Measurements from ENCODE around the gene HELQ. TPM values are rescaled to one million over a fixed set of nuclear protein-coding genes. Genes with fewer than 3 reads are reported as not detected.

The HELQ gene
- total RNA-seq, 2 donors from 2014 or later, result 16.1 to 18.2 TPM

GRCh38 chr4:83382850-83383249, 72.8 kb downstream of the HELQ start:
- peaks cover 6% of the 10 kb centered on the region for H3K4me1 Mint-ChIP-seq (ENCODE audit: low read depth)
- H3K9me3 Mint-ChIP-seq, result peaks cover 11 to 12% of the 10 kb centered on the region in 2 donors
- no peak overlapping the region for H3K4me3 Mint-ChIP-seq
- ATAC-seq (replicated peaks in 1 of 2) (no peak), DNase-seq (peak; percentile 10 to 13)
- H3K36me3 Mint-ChIP-seq (ENCODE audit: insufficient read depth in 2 of 2), result peaks cover 8 to 14% of the 10 kb centered on the region in 2 donors
- no peak overlapping the region for H3K27ac Mint-ChIP-seq
- no peaks in the 10 kb centered on the region for H3K27me3 Mint-ChIP-seq (ENCODE audit: low read depth)

- Mint-ChIP-seq H3K36me3 (ENCODE audit: insufficient read depth in 2 of 2) (peaks cover 13 to 20% of the 10 kb centered on the region in 2 donors), H3K4me3 (no peak overlapping the region), H3K27me3 (ENCODE audit: low read depth) (no peaks in the 10 kb centered on the region), H3K27ac (no peak overlapping the region), H3K4me1 (ENCODE audit: low read depth) (peaks cover 6% of the 10 kb centered on the region), H3K9me3 (peaks cover 13 to 17% of the 10 kb centered on the region in 2 donors)
- ATAC-seq (replicated peaks in 1 of 2) (no peak), DNase-seq (no peak)
These were observed 74.5 kb downstream of the HELQ start for GRCh38 chr4:83381173-83381572.

- Mint-ChIP-seq H3K36me3 (ENCODE audit: insufficient read depth in 2 of 2) (peaks cover 17 to 21% of the 10 kb centered on the region in 2 donors), H3K27me3 (ENCODE audit: low read depth) (peaks cover 11% of the 10 kb centered on the region), H3K9me3 (peaks cover 9 to 18% of the 10 kb centered on the region in 2 donors), H3K4me1 (ENCODE audit: low read depth) (peaks cover 6% of the 10 kb centered on the region), H3K4me3 (no peak overlapping the region), H3K27ac (no peak overlapping the region)
- ATAC-seq (replicated peaks in 1 of 2) (no peak), DNase-seq (peak; percentile 13 to 18)
These were observed 77.2 kb downstream of the HELQ start for GRCh38 chr4:83378419-83378818.

DNA sequence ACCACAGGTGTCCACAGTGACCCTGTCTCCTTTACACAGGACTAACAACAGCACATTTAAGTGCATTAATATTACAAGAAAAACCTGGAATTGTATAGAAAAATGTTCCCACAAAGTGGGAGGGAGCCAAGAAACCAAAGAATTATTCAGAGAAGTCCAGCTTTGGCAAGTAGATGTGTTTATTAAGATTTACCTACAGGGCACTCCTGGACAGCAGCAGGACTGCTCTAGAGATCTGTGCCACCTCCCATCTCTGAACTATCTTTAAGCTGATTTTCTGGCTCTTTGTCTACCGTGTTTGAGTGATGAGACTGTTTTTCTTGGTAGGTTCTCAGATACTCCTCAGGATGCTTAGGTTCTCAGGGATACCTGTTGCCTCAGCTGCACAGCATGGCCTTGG, 82.7 kb downstream of the HELQ start:
- H3K9me3 Mint-ChIP-seq, result peaks cover 7 to 9% of the 10 kb centered on the region in 2 donors
- peaks cover 9 to 10% of the 10 kb centered on the region in 2 donors for H3K36me3 Mint-ChIP-seq (ENCODE audit: insufficient read depth in 2 of 2)
- DNase-seq (no peak), ATAC-seq (replicated peaks in 1 of 2) (no peak)
- no peak overlapping the region for H3K27ac Mint-ChIP-seq
- no peak overlapping the region for H3K4me3 Mint-ChIP-seq
- H3K4me1 Mint-ChIP-seq (ENCODE audit: low read depth), result peaks cover 8% of the 10 kb centered on the region
- peaks cover 16% of the 10 kb centered on the region for H3K27me3 Mint-ChIP-seq (ENCODE audit: low read depth)

DNA sequence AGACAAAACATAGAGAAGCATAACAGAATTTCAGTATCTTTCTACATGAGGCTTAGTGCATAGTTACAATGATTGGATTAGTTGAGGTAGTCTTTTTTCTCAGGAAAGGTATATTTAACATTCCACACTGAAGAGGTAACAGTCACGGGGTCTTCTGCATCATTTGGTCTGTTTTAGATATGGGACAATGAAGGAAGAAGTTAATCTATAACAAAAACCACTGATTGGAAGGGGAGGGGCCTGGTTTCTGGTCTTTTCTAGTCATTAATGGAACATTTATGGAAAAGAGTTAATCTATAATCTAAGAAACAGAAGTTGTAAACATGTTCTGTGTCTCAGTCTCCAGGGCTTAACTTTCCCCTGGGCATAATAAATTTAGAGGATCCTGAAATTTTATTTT, 83.7 kb downstream of the HELQ start:
- H3K4me1 Mint-ChIP-seq (ENCODE audit: low read depth), result peaks cover 8% of the 10 kb centered on the region
- DNase-seq (no peak), ATAC-seq (replicated peaks in 1 of 2) (no peak)
- peaks cover 22% of the 10 kb centered on the region for H3K27me3 Mint-ChIP-seq (ENCODE audit: low read depth)
- peaks cover 3 to 6% of the 10 kb centered on the region in 2 donors for H3K36me3 Mint-ChIP-seq (ENCODE audit: insufficient read depth in 2 of 2)
- no peak overlapping the region for H3K27ac Mint-ChIP-seq
- H3K4me3 Mint-ChIP-seq, result no peak overlapping the region
- H3K9me3 Mint-ChIP-seq, result peaks cover 4 to 7% of the 10 kb centered on the region in 2 donors

- Mint-ChIP-seq H3K4me3 (no peak overlapping the region), H3K9me3 (peaks cover 3 to 5% of the 10 kb centered on the region in 2 donors), H3K4me1 (ENCODE audit: low read depth) (peaks cover 13% of the 10 kb centered on the region), H3K27me3 (ENCODE audit: low read depth) (peaks cover 27% of the 10 kb centered on the region), H3K36me3 (ENCODE audit: insufficient read depth in 2 of 2) (peaks cover 2 to 4% of the 10 kb centered on the region in 2 donors), H3K27ac (no peak overlapping the region)
- no peak for DNase-seq
- no peak for ATAC-seq (replicated peaks in 1 of 2)
These were observed 84.4 kb downstream of the HELQ start for GRCh38 chr4:83371235-83371634.

- Mint-ChIP-seq H3K4me1 (ENCODE audit: low read depth) (peaks cover 13% of the 10 kb centered on the region), H3K4me3 (no peak overlapping the region), H3K27ac (no peak overlapping the region), H3K9me3 (no peaks in the 10 kb centered on the region), H3K27me3 (ENCODE audit: low read depth) (peaks cover 28% of the 10 kb centered on the region), H3K36me3 (ENCODE audit: insufficient read depth in 2 of 2) (no peaks in the 10 kb centered on the region)
- no peak for DNase-seq
- peak in 1 of 2 donors; percentile 26 for ATAC-seq (replicated peaks in 1 of 2)
These were observed 85.0 kb downstream of the HELQ start for GRCh38 chr4:83370640-83370906.

DNA sequence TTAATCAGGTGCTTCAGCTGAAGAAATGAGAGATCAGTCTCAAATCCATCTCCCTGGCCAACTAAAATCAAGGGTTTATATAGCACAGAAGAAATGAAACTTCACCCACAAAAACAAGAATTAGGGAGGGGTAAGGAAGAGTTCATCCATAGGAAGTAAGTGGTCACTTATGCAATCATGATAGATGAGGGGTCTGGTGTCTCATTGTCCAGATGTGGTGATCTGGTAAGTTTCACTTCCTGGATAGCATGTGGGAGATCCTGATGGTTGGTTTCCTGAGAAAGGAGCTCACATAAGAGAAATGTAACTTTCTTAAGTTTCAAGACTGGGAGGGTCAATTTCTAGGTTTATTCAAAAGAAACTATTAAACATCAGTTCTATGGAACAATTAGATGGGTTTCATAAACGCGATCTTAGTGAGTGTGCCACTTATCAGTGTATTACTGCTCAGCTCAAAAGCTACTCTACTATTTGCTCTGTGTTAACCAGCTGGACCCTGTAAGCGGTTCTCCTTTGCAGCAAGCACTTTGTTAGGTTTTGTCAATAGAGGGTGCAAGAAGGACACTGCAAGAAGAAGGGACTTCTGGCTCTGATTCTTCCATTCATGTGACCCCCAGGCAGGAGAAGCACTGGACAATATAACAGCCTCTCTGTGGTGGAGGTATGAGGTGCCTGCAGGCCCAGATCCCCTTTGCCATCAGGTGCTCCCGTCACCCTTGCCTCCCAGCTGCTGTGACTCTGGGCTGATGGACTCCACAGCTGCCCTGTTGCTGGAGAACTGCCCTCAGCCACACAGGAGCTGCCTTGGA, 85.6 kb downstream of the HELQ start:
- peaks cover 28% of the 10 kb centered on the region for H3K27me3 Mint-ChIP-seq (ENCODE audit: low read depth)
- H3K4me3 Mint-ChIP-seq, result no peak overlapping the region
- peaks cover 13% of the 10 kb centered on the region for H3K4me1 Mint-ChIP-seq (ENCODE audit: low read depth)
- no peaks in the 10 kb centered on the region for H3K36me3 Mint-ChIP-seq (ENCODE audit: insufficient read depth in 2 of 2)
- DNase-seq (no peak), ATAC-seq (replicated peaks in 1 of 2) (peak in 1 of 2 donors; percentile 25)
- no peak overlapping the region for H3K27ac Mint-ChIP-seq
- H3K9me3 Mint-ChIP-seq, result no peaks in the 10 kb centered on the region

DNA sequence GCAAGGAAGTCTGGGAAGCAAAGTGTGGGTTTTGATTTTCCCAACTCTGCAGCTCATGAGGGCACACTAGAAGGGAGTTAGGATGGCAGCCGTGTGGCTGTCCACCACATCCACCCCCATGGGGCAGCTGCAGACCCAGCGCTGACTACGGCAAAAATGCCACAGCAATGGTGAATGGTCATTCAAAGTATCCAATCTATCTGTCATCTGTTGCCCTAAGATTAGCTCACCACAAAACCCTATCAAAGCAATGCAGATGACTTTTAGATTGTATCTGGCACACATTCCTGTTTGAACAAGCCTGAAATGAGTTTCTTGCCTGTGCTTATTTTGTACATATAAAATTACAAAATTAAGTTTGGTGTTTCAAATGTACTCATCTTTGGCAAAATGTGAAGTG, 91.3 kb downstream of the HELQ start:
- DNase-seq (no peak), ATAC-seq (replicated peaks in 1 of 2) (no peak)
- Mint-ChIP-seq H3K4me1 (ENCODE audit: low read depth) (peaks cover 6% of the 10 kb centered on the region), H3K27ac (no peak overlapping the region), H3K9me3 (no peaks in the 10 kb centered on the region), H3K4me3 (no peak overlapping the region), H3K27me3 (ENCODE audit: low read depth) (peaks cover 19% of the 10 kb centered on the region), H3K36me3 (ENCODE audit: insufficient read depth in 2 of 2) (no peaks in the 10 kb centered on the region)

GRCh38 chr4:83362492-83363329, 92.9 kb downstream of the HELQ start:
- DNase-seq (no peak), ATAC-seq (replicated peaks in 1 of 2) (no peak)
- no peak overlapping the region for H3K27ac Mint-ChIP-seq
- no peaks in the 10 kb centered on the region for H3K36me3 Mint-ChIP-seq (ENCODE audit: insufficient read depth in 2 of 2)
- H3K9me3 Mint-ChIP-seq, result no peaks in the 10 kb centered on the region
- H3K27me3 Mint-ChIP-seq (ENCODE audit: low read depth), result peaks cover 17% of the 10 kb centered on the region
- no peak overlapping the region for H3K4me3 Mint-ChIP-seq
- peaks cover 8% of the 10 kb centered on the region for H3K4me1 Mint-ChIP-seq (ENCODE audit: low read depth)

DNA sequence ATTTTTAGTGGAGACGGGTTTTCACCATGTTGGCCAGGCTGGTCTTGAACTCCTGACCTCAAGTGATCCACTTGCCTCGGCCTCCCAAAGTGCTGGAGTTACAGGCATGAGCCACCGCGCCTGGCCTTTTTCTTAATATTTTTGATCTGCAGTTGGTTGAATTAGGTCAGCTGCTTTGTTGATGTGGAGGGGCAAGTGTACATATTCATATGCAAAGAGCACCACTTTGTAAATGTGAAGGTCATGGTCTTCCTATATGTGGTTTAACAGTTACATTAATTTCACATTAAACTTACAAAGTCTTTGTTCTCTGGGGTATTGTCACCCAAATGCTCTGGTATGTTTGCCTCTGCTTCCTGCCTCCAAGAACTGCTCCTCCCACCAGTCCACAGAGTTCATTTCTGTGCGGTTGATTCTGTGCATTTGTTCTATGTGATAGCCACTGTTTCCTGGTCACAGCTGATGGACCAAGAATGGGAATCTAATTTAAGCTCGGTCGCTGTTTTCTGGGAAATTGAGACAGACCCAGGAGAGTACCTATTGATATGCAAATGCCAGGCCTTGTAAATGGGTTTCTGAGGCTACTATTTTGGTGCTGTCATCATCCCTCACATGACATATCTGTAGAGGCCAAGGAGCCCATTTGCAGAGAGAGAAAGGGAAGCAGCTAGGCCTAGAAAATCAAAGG, 94.1 kb downstream of the HELQ start:
- Mint-ChIP-seq H3K27ac (no peak overlapping the region), H3K4me3 (no peak overlapping the region), H3K36me3 (ENCODE audit: insufficient read depth in 2 of 2) (no peaks in the 10 kb centered on the region), H3K4me1 (ENCODE audit: low read depth) (peaks cover 18% of the 10 kb centered on the region), H3K27me3 (ENCODE audit: low read depth) (peaks cover 11% of the 10 kb centered on the region), H3K9me3 (no peaks in the 10 kb centered on the region)
- ATAC-seq (replicated peaks in 1 of 2) (no peak), DNase-seq (no peak)

DNA sequence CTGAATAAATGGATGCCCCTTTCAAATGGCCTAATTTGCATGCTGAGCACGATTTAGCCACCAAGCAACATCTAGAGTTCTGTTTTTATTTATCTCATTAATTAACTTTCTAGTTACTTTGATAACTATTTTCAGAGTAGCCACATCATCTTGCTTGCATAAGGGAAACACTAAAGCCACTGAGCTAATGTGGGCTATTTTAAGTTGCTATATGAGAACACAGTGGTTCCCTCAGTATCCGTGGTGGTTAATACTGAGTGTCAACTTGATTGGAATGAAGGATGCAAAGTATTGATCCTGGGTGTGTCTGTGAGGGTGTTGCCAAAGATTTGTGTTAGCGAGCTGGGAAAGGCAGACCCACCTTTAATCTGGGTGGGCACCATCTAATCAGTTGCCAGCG, 95.6 kb downstream of the HELQ start:
- DNase-seq (no peak), ATAC-seq (replicated peaks in 1 of 2) (no peak)
- Mint-ChIP-seq H3K4me3 (no peak overlapping the region), H3K36me3 (ENCODE audit: insufficient read depth in 2 of 2) (peaks cover 0 to 2% of the 10 kb centered on the region in 2 donors), H3K27me3 (ENCODE audit: low read depth) (peaks cover 7% of the 10 kb centered on the region), H3K4me1 (ENCODE audit: low read depth) (peaks cover 23% of the 10 kb centered on the region), H3K27ac (no peak overlapping the region), H3K9me3 (no peaks in the 10 kb centered on the region)

- peaks cover 1 to 2% of the 10 kb centered on the region in 2 donors for H3K9me3 Mint-ChIP-seq
- H3K4me1 Mint-ChIP-seq (ENCODE audit: low read depth), result peaks cover 23% of the 10 kb centered on the region
- DNase-seq, result no peak
- no peak for ATAC-seq (replicated peaks in 1 of 2)
- H3K4me3 Mint-ChIP-seq, result no peak overlapping the region
- H3K27ac Mint-ChIP-seq, result no peak overlapping the region
- H3K27me3 Mint-ChIP-seq (ENCODE audit: low read depth), result peaks cover 7% of the 10 kb centered on the region
- H3K36me3 Mint-ChIP-seq (ENCODE audit: insufficient read depth in 2 of 2), result peaks cover 2 to 11% of the 10 kb centered on the region in 2 donors
These were observed 97.2 kb downstream of the HELQ start for GRCh38 chr4:83358410-83358809.
